Activated CD8-positive, alpha-beta memory T cell treated with anti-CD3 and anti-CD28 coated beads for 4 hours (primary cell): ENCODE results near the gene SDK2.

Experiments
- DNase-seq, 2 donors: peaks; one replicate each; pipeline ENCODE4 v3.0.0-alpha.2; 2020; ENCODE audit warnings: low read depth in 2 of 2

The SDK2 gene

DNA sequence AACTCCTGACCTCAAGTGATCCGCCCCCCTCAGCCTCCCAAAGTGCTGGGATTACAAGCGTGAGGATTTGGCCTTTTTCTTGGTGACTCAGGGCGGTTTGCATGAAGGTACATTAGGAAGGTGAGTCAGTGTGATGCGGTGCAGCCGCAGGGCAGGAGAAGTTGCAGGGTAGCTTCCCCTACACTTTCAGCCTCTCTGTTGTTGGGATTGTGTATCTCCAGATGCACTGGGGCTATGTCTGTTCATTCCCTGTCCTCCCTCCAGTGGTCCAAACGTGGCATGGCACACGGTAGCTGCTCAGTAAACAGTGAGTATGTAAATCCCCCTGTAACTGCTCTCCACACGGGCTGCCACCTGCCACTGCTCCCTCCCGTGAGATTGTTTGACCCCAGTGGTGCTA, 223.3 kb downstream of the SDK2 start:
- DNase-seq = no peak

DNA sequence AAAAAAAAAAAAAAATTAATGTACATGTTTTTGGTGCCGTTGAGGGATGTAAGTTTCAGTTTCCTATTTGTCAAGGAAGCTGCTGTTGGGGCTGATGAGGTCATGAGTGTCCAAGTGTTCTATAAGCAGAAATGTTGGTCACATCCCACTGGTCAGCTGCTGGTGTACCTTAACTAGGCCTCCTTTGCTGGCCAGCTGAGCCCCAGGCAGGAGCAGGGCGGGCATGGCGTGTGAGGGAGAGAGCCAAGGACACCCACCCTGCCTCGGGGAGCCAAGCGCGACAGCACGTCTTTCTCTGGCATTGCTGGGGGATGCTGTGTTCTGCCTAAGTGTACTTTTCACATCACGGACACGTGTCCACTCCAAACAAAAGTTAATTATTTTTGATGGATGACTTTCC, 224.4 kb downstream of the SDK2 start:
- DNase-seq = no peak

- DNase-seq = no peak
These were observed 225.2 kb downstream of the SDK2 start for GRCh38 chr17:73419051-73419450.

- DNase-seq = no peak
These were observed 228.5 kb downstream of the SDK2 start for GRCh38 chr17:73415782-73416181.

GRCh38 chr17:73414171-73414955, 229.9 kb downstream of the SDK2 start:
- DNase-seq = no peak

GRCh38 chr17:73412914-73413313, 231.3 kb downstream of the SDK2 start:
- no peak for DNase-seq

- no peak for DNase-seq
These were observed 232.9 kb downstream of the SDK2 start for GRCh38 chr17:73411313-73411747.

DNA sequence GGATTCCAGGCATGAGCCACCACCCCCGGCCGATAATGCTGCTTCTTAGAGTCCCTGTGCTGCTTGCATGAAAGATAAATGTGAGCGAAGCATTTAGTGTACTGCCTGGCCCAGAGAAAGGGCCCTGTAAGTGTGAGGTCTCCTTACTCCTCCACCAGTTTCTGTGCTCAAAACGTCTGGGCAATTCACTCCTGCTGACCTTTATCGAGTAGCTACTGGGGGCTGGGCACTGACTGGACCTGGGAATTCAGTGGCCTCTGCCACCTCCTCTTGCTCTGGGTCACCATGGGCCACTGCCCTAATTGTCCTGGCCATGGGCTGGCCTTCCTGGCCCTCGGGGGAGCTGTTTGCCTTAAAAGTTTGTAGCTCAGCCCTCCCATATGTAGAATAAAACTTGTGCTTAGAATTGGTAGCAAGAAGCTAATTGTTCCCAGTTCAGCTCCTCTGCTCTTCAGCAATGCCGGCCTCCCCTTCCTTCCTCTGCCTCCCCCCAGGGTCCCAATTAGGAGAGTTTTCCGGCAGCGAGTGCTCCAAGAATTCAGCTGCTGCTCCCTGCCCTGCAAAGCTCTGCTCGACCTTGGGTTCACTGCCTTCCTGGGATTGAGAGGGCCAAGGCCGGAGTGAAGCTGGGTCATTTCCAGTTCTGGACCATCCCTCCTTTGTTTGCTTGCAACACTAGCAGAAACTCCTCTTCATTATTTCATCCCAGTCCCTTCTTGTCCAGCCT, 233.5 kb downstream of the SDK2 start:
- no peak for DNase-seq

- no peak for DNase-seq
These were observed 240.0 kb downstream of the SDK2 start for GRCh38 chr17:73404246-73404645.

DNA sequence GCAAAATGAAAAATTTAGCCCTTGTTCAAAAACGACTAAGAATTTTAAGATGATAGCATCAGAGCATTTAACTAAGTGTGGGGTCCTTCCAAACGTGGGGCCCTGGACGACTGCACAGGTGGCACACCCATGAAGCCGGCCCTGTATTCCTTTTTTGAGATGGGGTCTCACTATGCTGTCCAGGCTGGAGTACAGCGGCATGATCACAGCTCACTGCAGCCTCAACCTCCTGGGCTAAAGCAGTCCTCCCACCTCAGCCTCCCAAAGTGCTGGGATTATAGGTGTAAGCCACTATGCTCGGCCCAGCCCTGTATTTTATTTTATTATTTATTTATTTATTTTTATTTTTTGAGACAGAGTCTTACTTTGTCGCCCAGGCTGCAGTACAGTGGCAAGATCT, 241.8 kb downstream of the SDK2 start:
- no peak for DNase-seq

- no peak for DNase-seq
These were observed 242.3 kb downstream of the SDK2 start for GRCh38 chr17:73401911-73402310.

DNA sequence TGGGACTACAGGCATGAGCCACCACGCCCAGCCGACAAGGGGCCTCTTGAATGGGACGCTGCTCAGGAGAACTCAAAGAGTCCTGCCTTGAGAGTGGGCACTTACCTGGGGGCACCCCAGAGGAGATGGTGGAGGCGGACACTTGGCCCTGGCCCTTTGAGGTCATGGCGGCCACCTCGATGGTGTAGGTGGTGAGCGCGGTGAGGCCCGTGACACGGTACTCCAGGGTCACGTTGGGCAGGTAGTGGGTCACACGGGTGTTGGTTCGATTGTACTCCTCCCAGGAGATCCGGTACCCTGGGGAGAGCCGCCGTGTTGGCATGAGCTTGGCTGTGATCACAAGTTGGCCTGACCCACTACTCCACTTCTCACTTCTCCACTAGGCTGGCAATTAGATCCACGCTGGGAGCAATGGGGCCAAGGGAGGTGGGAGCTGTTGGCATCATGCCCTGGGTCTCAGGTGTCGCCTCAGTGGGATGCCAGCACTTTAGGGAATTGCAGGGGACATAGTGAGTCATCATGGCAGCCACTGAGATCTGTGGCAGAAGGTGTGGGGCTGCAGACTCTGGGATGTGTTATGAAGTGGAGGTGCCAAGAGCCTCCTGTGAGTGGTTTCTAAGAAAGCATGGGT, 243.2 kb downstream of the SDK2 start:
- DNase-seq = no peak

- DNase-seq = no peak
These were observed 245.2 kb downstream of the SDK2 start for GRCh38 chr17:73399056-73399455.

GRCh38 chr17:73397856-73398540, 246.2 kb downstream of the SDK2 start:
- DNase-seq = no peak

DNA sequence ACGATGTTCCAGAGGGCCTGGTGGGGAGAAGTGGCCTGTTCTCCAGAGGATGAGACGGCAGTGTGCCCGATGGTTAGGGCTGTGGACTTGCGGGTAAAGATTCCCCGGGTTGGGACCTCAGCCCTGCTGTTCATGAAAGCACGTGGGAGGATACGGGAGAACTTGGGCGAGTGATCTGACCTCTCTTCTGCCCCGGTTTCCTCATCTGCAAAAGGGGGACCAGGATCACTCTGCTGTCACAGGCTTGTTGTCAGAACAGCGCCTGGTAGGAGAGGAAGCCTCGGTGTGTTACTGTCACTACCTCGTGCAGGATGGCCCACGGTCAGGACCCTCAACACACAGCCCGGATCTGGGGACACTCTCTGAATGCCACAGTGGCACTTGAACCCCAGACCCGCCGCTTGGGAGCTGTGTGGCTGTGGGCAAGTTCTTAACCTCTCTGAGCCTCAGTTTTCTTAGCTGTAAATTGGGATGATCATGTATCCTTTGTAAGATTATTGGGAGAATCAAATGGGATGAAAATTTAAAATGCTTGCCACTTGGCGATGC, 246.9 kb downstream of the SDK2 start:
- no peak for DNase-seq

GRCh38 chr17:73396431-73397277, 247.6 kb downstream of the SDK2 start:
- no peak for DNase-seq

- DNase-seq = no peak
These were observed 249.5 kb downstream of the SDK2 start for GRCh38 chr17:73394512-73395450.

DNA sequence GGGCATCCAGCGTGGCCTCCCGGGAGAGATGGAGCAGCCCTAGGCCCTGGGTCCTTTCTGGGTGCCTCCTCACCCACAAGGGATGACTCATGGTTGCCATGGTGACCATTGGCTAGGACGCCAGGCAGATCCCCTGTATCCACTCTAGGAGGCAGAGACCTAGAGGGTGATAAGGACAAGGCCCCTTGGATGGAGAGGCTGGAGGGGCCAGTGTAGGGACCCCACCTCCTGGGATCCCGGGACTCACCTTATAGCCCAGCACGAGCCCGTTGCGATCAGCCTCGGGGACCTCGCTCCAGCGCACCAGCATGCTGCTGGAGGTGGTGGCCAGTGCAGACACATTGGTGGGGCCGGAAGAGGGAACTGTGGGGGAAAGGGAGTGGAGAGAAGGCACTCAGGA, 250.3 kb downstream of the SDK2 start:
- DNase-seq = no peak

DNA sequence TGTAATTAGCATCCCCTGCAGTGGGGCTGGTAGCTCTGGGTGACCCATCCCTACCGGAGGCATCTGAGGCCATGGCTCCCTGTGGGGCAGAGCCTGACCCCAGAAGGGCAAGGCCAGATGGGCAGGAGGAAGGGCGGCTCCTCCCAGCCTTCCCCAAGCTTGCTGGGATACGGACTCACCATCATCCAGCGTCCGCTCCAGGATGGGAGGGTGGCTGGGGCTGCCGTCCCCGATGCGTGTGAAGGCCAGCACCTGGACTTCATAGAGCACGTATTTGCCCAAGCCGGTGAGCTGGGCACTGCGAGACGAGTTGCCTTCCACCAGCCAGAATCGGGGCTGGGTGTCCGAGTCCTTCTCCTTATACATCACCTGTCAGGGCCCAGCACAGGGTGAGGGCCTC, 250.9 kb downstream of the SDK2 start:
- no peak for DNase-seq
